ENCODE results near the gene WWC2.

WWC2 gene

GRCh38 chr4:183175631-183176232, 76.7 kb downstream of the WWC2 start:
- H3K4me3 ChIP-seq (ENCODE audit: low read length): no peak overlapping the region
- TF ChIP-seq CTCF (IDR thresholded peaks at IDR 0.05; ENCODE audit: low read depth, low read length, poor library complexity, severe bottlenecking): no peak
- TF ChIP-seq EZH2phosphoT487 (IDR thresholded peaks at IDR 0.05; ENCODE audit: borderline replicate concordance, low read length): no peak
- H3K4me2 ChIP-seq (ENCODE audit: low read length): no peak overlapping the region
- no peaks in the 10 kb centered on the region for H3K9me2 ChIP-seq (replicated peaks; ENCODE audit: control insufficient read depth, low read length)
- no peaks in the 10 kb centered on the region for H3K9me3 ChIP-seq (ENCODE audit: control insufficient read depth, insufficient read depth, low read length)
- no peak overlapping the region for H3K27ac ChIP-seq (ENCODE audit: low read depth, low read length)
- no peaks in the 10 kb centered on the region for H4K20me1 ChIP-seq (ENCODE audit: control insufficient read depth, insufficient read depth, low read depth, low read length)
- no peaks in the 10 kb centered on the region for H3K79me2 ChIP-seq (ENCODE audit: control insufficient read depth, low read length)
- H3K4me1 ChIP-seq (ENCODE audit: control insufficient read depth, low read length): no peaks in the 10 kb centered on the region
- no peaks in the 10 kb centered on the region for H3K36me3 ChIP-seq (ENCODE audit: control insufficient read depth, low read length)
- H3F3A ChIP-seq (ENCODE audit: control insufficient read depth, insufficient read depth): no peaks in the 10 kb centered on the region
- no peaks in the 10 kb centered on the region for H3K27me3 ChIP-seq (ENCODE audit: control insufficient read depth, low read length)

GRCh38 chr4:183177001-183177400, 77.9 kb downstream of the WWC2 start:
- H3K27ac ChIP-seq (ENCODE audit: low read depth, low read length): no peak overlapping the region
- no peak overlapping the region for H3K4me3 ChIP-seq (ENCODE audit: low read length)
- H3K4me1 ChIP-seq (ENCODE audit: control insufficient read depth, low read length): no peaks in the 10 kb centered on the region
- no peaks in the 10 kb centered on the region for H3F3A ChIP-seq (ENCODE audit: control insufficient read depth, insufficient read depth)
- H3K36me3 ChIP-seq (ENCODE audit: control insufficient read depth, low read length): no peaks in the 10 kb centered on the region
- no peaks in the 10 kb centered on the region for H4K20me1 ChIP-seq (ENCODE audit: control insufficient read depth, insufficient read depth, low read depth, low read length)
- H3K9me2 ChIP-seq (replicated peaks; ENCODE audit: control insufficient read depth, low read length): no peaks in the 10 kb centered on the region
- no peak overlapping the region for H3K4me2 ChIP-seq (ENCODE audit: low read length)
- H3K79me2 ChIP-seq (ENCODE audit: control insufficient read depth, low read length): no peaks in the 10 kb centered on the region
- TF ChIP-seq EZH2phosphoT487 (IDR thresholded peaks at IDR 0.05; ENCODE audit: borderline replicate concordance, low read length): no peak
- no peak for TF ChIP-seq CTCF (IDR thresholded peaks at IDR 0.05; ENCODE audit: low read depth, low read length, poor library complexity, severe bottlenecking)
- no peaks in the 10 kb centered on the region for H3K27me3 ChIP-seq (ENCODE audit: control insufficient read depth, low read length)
- H3K9me3 ChIP-seq (ENCODE audit: control insufficient read depth, insufficient read depth, low read length): no peaks in the 10 kb centered on the region

- no peak overlapping the region for H3K27ac ChIP-seq (ENCODE audit: low read depth, low read length)
- H3K4me3 ChIP-seq (ENCODE audit: low read length): no peak overlapping the region
- no peak overlapping the region for H3K4me2 ChIP-seq (ENCODE audit: low read length)
- no peaks in the 10 kb centered on the region for H3K27me3 ChIP-seq (ENCODE audit: control insufficient read depth, low read length)
- no peaks in the 10 kb centered on the region for H4K20me1 ChIP-seq (ENCODE audit: control insufficient read depth, insufficient read depth, low read depth, low read length)
- no peaks in the 10 kb centered on the region for H3K9me3 ChIP-seq (ENCODE audit: control insufficient read depth, insufficient read depth, low read length)
- H3F3A ChIP-seq (ENCODE audit: control insufficient read depth, insufficient read depth): no peaks in the 10 kb centered on the region
- H3K79me2 ChIP-seq (ENCODE audit: control insufficient read depth, low read length): no peaks in the 10 kb centered on the region
- no peaks in the 10 kb centered on the region for H3K9me2 ChIP-seq (replicated peaks; ENCODE audit: control insufficient read depth, low read length)
- TF ChIP-seq CTCF (IDR thresholded peaks at IDR 0.05; ENCODE audit: low read depth, low read length, poor library complexity, severe bottlenecking) (no peak), EZH2phosphoT487 (IDR thresholded peaks at IDR 0.05; ENCODE audit: borderline replicate concordance, low read length) (no peak)
- no peaks in the 10 kb centered on the region for H3K36me3 ChIP-seq (ENCODE audit: control insufficient read depth, low read length)
- H3K4me1 ChIP-seq (ENCODE audit: control insufficient read depth, low read length): no peaks in the 10 kb centered on the region
Observed at GRCh38 chr4:183178201-183178600, 79.1 kb downstream of the WWC2 start.

Data from DOHH2 (cell line).